Activated CD4-positive, alpha-beta T cell treated with anti-CD3 and anti-CD28 coated beads, Interleukin-10, Interleukin-2, amounts not matched to agents 100 ng/mL and 50 ng/mL, durations not matched to agents 16 hours and 8 hours (primary cell): ENCODE results near the gene TXNDC8.

Experiments used
- DNase-seq: peaks from one replicate; pipeline ENCODE4 v3.0.0-alpha.2; 2020

The TXNDC8 gene

DNA sequence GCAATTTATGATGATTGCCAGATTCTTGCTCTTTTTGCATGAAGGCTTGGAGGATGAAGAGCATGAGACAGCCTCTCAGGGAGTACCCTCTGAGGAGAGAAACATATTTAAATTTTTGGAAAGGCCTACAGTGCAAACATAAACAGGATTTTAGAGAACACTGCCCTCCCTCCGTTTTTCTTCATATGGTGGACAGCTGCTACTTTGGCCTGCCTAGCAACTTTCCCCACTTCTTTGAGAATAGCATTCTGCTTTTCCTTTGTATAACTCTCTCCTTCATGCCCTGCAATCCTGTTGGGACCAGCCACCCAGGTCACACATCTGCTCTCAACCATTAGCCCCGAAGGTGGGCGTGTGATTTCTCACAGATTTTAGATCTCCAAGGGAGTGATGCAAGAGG is 60.9 kb downstream of the TXNDC8 start:
- DNase-seq, result no peak

DNA sequence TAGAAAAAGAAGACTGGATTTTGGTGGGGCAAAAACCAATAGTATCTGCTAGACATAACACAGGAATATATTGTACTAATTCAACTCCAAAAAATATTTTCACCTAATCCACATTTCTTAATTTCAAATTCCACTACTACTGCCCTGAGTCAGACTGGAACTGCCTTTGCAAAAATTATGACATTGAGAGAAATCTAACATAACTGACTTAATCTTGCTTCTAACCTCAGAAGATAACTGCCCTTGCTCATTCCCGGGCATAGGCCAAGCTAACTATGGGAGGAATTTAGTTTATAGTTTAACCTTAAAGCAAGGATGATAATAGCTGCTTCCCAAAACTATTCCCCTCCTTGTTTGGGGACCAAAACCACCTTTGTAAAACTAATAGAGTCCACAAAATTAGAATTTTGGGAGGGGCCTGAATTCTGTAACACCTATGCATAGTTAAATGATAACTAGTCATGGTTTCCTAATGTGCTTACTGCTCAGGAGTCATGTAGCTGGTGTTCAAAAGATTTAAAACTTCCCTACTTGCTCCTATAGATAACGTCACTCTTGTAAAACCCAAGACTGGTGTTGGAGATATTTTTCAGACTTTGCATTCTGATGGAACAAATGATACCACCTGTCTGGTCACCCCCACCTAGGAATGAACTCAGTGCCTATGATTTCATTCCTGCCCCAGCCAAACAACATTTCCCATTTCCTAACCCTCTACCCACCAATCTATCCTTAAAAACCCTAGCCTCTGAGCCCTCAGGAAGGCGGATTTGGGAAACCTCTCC is 67.3 kb downstream of the TXNDC8 start:
- DNase-seq, result no peak

DNA sequence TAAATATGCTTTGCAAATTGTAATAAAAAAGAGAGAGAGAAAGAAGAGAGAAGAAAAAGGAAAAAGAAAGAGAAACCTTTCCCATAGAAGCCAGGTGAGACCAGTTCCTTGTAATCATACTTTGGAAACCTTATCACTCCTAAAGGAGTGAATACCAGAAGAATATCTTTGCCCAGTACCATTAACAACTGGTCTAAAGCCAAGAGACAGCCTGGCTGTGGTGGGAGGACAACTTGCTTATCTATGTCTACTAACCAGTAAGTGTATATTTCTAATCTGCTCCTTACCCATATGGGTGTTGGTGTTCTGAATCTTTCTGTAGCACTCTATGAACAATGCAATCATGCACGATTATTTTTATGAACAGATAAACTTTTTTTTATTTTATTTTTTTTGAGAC is 70.9 kb downstream of the TXNDC8 start:
- DNase-seq, result no peak

DNA sequence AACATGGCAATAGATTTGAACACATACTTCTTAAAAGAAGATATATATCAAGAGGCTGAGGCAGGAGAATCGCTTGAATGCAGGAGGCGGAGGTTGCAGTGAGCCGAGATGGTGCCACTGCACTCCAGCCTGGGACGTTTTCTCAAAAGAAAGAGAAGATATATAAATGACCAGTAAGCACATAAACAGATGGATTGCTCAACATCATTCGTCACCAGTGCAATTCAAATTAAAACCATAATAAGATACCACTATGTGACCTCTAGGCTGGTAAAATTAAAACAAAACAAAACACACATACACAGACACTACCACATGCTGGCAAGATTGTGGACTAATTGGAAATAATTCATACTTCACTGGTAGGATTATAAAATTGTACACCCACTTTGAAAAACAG is 76.0 kb downstream of the TXNDC8 start:
- DNase-seq, result no peak

DNA sequence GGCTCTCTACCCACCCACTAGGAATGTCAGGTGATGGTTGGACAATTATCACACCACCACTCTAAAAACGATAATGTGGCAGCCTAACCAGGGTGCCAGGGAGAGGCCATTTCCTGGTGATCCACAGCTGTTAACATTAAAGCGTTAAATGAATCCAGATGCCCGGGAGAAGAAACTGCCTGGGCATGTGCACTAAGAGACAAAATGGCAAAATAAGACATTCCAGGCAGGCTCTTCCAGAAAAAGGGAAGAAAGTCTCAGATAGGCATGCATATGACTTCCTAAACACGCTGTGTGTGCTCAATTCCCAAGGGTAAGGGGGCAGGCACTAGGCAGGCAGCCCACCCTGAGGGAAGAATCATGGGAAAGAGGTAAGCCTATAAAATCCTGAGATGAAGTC is 76.8 kb downstream of the TXNDC8 start:
- no peak for DNase-seq

DNA sequence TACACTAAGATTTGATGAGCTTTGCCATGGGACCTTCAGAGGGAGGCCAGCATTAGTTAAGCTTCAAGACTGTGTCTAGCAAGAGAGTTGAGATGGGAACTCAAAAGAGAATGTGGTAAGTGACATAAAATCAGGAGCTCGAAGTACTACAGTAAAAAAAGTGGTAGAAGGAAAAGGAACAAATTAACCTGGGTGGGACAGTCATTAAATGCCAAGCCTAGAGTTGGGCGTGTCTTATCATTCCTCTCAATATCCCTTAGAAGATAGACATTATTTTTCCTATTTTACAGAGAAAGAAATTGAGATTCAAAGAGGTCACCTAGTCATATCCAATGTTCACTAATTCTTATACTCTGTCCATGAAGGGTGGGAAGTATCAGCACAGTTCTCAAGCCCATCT is 78.1 kb downstream of the TXNDC8 start:
- no peak for DNase-seq

DNA sequence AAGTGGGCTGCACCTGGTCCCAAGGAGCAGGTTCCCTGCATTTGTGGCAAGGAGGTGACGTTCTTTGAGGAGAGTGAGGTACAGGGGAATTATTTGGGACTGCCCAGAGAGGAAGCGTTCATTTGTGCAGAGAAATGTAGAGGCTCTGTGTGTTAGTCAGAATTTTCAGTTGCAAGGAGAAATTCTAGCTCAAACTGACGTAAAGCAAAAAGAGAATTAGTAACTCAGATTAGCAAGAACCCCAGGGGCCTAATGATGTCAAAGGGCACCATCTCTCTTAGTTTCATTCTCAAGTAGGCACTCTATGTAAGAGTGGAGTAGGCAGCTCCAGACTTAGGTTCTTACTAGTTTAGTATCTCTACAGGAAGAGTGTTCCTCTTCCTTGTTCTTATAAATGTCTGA is 79.0 kb downstream of the TXNDC8 start:
- peak; percentile 28 for DNase-seq

DNA sequence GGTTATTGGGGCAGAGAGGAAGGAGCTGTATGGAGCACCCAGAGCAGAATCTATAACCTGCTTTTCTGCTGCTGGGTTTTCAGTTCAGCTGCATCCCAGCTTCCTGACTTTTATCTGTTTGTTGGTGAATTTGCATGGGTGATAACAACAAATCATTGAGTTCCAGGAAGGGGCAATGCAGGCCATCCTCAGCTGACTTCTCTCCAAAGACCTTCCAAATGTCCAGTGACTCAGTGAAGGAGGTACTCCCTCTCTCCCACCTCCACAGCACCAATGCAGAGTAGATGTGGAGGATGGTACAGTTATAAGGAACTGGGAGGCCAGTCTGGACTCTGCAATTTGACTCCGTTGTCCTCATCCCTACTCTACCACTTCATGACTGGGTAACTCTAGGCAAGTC is 79.7 kb downstream of the TXNDC8 start:
- no peak for DNase-seq

DNA sequence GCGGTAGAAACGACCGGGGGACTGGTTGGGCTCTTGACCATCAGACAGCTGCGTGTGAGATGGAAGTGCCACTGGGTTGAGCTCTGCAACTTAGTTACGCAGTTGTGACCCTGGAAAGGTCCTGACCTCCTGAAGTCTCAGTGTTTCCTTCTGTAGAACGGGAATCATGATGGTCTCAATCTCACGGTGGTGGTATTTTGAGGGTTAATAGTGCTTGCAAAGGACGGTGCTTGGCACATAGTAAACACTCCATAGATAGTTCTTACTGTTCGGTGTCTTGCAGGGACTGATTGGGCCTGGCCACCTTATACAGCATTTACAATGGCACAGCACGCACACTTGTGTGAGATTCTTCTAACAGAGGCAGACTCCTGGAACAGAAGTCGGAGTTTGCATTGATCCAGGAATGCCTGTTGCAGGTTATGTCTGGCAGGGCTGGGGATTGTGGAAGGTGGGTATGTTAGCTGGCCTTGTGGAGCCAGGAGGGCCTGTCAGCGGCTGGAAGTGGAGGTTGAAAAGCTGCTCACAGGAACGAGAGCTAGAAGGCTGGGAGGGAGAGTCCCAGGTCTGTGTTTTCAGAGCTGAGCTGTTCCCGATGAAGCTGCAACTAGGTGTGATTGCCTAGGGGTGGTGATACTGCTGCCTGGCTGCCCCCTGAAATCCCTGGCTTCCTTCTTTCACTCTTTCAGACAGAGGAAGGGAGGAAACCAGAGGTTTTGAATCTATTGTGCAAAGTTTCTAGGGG is 80.4 kb downstream of the TXNDC8 start:
- DNase-seq, result peak; percentile 31

DNA sequence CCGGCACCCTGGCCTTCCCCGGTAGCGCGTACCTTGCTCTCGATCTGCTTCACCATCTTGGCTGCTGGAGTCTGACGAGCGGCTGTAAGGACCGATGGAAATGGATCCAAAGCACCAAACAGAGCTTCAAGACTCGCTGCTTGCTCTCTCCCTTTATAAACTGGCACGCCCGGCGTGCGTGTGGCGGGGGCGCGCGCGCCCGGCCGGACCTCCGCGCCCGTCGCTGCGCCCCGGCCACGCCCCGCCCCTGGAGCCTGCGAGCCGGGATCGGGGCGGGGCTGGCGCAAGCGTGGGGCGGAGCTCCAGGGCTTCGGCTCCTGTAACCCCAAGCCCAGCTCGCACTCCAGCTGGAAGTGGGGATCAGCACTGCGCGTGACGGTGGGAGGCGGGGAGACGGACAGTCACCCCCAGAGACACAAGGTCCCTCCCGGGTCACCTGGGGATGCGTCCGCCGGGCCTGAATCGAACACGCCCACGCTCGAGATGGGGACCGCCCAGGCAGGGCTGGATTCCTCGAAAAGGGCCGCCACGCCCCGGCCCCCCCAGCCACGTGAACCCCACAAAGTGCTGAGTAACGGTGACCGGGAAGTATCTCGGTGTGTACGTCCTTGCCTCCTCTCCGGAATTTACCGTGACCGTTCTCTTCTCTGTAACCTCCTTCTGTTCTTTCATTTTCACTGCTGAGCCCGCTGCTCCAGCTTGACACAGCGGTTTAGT is 81.1 kb downstream of the TXNDC8 start, which contains the start of gene TXN:
TXN (minus strand) TSS at position 128 of the 717 bp plus-strand sequence; CDS start at position 56, 72 bp downstream.
- DNase-seq, result peak; percentile 96

DNA sequence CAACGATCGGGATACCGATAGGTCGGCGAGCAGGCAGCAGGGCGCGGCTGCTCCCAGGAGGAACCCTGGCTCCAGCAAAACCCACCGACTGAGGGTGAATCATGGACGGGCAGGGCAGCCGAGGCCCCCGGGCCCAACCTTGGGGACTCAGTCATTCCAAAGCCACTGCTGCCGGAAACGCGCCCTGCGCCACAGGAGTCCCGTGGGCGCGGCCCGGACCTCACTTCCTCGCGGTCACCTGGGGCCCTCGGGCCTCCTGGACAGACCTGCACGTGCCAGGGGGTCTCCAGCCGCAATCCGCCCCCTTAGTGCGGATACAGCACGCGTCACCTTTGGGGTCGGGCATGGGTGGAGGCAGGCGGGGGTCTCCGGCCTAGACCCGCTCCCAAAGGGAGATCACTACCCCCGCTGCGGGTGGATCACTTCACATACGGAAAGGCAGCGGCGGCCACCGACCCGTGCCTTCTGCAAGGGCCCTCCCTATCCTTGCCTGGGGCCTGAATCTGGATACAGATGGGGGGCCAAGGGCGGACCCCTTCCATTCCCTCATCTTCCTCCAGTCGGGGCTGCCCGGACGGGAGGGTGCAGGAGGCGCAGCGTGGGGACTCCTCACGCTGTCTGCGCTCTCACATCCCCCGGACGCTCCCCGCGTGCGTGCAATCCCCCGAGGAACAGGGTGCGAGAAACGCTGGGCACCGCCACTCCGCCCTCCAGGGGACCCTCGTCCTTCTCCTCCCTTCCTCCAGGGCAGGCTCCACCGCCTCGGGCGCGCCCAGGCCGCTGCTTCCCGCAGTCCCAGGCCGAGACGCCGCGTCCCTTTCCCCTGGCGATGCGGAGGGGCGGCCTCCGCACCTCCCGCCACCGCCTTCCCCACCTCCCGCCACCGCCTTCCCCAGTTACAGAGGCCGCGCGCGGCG is 81.9 kb downstream of the TXNDC8 start:
- peak; percentile 71 for DNase-seq

DNA sequence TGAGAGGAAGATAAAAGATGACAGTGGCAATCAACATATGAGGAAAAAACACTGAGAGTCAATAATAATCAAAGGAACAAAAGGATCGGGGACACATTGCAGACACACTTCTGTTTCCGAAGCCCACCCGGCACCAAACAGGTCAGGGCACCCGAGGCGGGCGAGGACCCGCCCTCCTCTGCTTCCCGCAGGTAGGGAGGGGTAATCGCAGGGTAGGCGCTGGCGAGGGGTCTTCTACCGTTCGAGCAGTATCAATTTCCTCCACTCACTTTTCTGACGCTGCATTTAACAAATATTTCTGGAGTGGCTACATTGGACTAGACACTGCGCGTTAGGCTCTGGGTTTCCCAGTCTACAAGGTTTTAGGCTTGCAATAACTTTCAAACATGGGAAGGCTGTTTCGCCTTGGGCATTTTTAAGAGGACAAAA is 82.6 kb downstream of the TXNDC8 start:
- DNase-seq, result peak; percentile 21

DNA sequence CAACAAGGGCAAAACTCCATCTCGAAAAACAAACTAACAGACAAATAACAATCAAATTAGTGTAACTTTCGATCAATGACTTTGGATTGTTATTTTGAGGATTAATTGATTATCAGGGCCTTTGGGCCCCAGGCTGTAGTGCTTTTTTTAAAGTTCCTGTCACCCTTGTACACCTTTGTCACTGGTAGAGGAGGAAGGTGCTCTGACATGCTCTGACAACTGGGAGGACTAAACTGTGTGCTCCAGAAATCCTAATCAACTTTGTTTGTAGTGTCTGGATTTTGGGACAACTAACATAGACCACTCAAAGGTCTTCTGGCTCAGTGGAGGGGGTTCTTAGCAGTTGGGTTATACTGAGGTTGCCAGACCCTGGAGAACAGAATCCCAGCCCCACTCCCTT is 83.2 kb downstream of the TXNDC8 start:
- no peak for DNase-seq
